Uterus (tissue), 2 donors: Measurements from ENCODE around the gene CXCL8.

ENCODE experiments used
- POLR2A ChIP-seq, 2 donors: fragments of 450-650 bp; IDR thresholded peaks; one replicate each; pipeline ENCODE4 v1.6.1; 2016; ENCODE audit warnings: antibody characterized with exemption in 2 of 2, mild to moderate bottlenecking in 1 of 2, moderate library complexity in 1 of 2
- TF ChIP-seq, protein P1 (sequence below), 4 experiments: fragments of 200-600 bp in 2 of 4; fragments of 450-650 bp in 2 of 4; sonication (generic) in 2 of 4; IDR thresholded peaks; one replicate each; pipeline ENCODE4 v1.5.1; 2016 to 2019; ENCODE audit warnings: antibody characterized with exemption in 4 of 4, mild to moderate bottlenecking in 2 of 4, moderate library complexity in 1 of 4

DNA sequence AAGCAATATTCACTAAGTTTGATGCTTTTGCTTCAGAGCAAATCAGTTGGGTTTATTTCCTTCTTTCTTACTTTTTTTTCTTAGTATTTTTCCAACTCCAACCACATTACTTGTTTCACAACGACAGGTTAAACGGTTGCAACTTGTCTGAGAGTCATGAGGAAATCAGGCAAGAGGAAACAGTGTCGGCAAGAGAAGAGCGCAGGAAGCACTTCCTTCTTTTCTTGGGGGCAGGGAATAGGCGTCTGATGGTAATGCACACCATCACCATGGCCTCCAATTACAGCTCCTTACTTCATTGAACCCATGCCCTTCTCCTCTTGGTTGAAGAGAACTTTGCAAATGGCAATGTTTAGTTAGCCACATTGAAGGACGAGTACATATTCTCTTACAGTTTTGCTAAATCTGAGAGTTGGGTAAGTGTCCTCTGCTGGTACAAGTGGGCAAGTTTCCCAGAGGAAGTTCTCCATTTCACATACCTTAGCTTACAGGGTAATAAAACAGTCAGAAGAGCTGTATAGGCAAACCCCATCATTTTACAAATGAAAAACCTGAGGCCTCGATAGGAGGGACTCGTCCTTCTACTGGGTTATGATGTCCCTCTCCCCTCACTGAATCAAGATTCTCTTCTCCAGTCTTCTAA is 8.3 kb upstream of the CXCL8 start:
- TF ChIP-seq, protein P1, sequence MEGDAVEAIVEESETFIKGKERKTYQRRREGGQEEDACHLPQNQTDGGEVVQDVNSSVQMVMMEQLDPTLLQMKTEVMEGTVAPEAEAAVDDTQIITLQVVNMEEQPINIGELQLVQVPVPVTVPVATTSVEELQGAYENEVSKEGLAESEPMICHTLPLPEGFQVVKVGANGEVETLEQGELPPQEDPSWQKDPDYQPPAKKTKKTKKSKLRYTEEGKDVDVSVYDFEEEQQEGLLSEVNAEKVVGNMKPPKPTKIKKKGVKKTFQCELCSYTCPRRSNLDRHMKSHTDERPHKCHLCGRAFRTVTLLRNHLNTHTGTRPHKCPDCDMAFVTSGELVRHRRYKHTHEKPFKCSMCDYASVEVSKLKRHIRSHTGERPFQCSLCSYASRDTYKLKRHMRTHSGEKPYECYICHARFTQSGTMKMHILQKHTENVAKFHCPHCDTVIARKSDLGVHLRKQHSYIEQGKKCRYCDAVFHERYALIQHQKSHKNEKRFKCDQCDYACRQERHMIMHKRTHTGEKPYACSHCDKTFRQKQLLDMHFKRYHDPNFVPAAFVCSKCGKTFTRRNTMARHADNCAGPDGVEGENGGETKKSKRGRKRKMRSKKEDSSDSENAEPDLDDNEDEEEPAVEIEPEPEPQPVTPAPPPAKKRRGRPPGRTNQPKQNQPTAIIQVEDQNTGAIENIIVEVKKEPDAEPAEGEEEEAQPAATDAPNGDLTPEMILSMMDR (IDR thresholded peaks at IDR 0.05), result no peak
- TF ChIP-seq POLR2A (IDR thresholded peaks at IDR 0.05), result no peak
